Mucosa of descending colon (tissue), 3 donors: ENCODE results near the gene ERICH6B. TPM values are rescaled to one million over a fixed set of nuclear protein-coding genes. Genes with fewer than 3 reads are reported as not detected.
"Not testable (repeated sequence)": the region's sequence is repeated elsewhere in the genome, so short reads cannot be mapped to it uniquely, and the experiment has no call there.

Experiments used
- ATAC-seq: fragments of 200-7000 bp; cut with Tn5 transposase; one replicate; pipeline ENCODE4 v1.9.1; 2020; ENCODE audit warnings: mild to moderate bottlenecking, moderate library complexity
- DNase-seq, 3 donors: peaks; one replicate each; pipeline ENCODE4 v3.0.0-alpha.2; 2020
- H3K36me3 ChIP-seq: fragments of 200-600 bp; one replicate; pipeline ENCODE4 v1.8.0; 2021; ENCODE audit warnings: low read depth, mild to moderate bottlenecking
- H3K4me1 ChIP-seq: fragments of 200-600 bp; one replicate; pipeline ENCODE4 v1.8.0; 2021; ENCODE audit warnings: low read depth, mild to moderate bottlenecking
- H3K4me3 ChIP-seq: fragments of 200-600 bp; one replicate; pipeline ENCODE4 v1.8.0; 2021; ENCODE audit warnings: mild to moderate bottlenecking
- H3K9me3 ChIP-seq: fragments of 200-600 bp; one replicate; pipeline ENCODE4 v1.8.0; 2021; ENCODE audit warnings: mild to moderate bottlenecking
- CTCF ChIP-seq: fragments of 200-600 bp; IDR thresholded peaks from one replicate; pipeline ENCODE4 v1.8.0; 2022; ENCODE audit warnings: antibody characterized with exemption, mild to moderate bottlenecking
- intact Hi-C, 2 donors: fragments of 100-400 bp; cut with DNase I in 1 of 2; cut with micrococcal nuclease in 1 of 2; formaldehyde crosslinking; loops; one replicate each; pipeline versions ENCODE4 v1.11.0 to v1.11.1; 2022; cut with DNase I, micrococcal nuclease
- total RNA-seq, 3 donors: library from RNA; stranded (reverse); fragmentation: NEBNext Ultra II Directional in 2 of 3; extraction: Animal tissue kit (Norgen Biotek cat#: 25700) in 2 of 3; gene quantifications; one replicate each; pipeline versions ENCODE4 v1.2.1 to v1.2.4, GENCODE V29; 2021 to 2023
- donor health status: DM: no; HTN: no; CAD: no; lungs with moderate emphysema.
- donor health status: DM: no; HTN: no; CAD: no.
- donor health status: DM: no; HTN: yes; CAD: no.

Gene ERICH6B
- total RNA-seq, 3 donors from 2014 or later: not detected

GRCh38 chr13:45654633-45655349 lies 39.3 kb upstream of the ERICH6B start:
- Histone ChIP-seq H3K4me1 (no peaks in the 10 kb centered on the region), H3K9me3 (no peaks in the 10 kb centered on the region), H3K36me3 (no peaks in the 10 kb centered on the region), H3K4me3 (no peak overlapping the region)
- no peak for ATAC-seq
- no peak for DNase-seq
- intact Hi-C loops: no loop called here
- no peak for TF ChIP-seq CTCF

DNA sequence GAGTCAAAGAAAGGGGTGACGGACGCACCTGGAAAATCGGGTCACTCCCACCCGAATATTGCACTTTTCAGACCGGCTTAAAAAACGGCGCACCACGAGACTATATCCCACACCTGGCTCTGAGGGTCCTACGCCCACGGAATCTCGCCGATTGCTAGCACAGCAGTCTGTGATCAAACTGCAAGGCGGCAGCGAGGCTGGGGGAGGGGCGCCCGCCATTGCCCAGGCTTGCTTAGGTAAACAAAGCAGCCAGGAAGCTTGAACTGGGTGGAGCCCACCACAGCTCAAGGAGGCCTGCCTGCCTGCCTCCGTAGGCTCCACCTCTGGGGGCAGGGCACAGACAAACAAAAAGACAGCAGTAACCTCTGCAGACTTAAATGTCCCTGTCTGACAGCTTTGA lies 29.7 kb upstream of the ERICH6B start:
- H3K36me3 ChIP-seq, H3K4me3 ChIP-seq, H3K4me1 ChIP-seq, ATAC-seq, H3K9me3 ChIP-seq, intact Hi-C loops, DNase-seq: not testable (repeated sequence)

- H3K9me3 ChIP-seq, DNase-seq, ATAC-seq, H3K4me1 ChIP-seq, H3K36me3 ChIP-seq, intact Hi-C loops, H3K4me3 ChIP-seq: not testable (repeated sequence)
Observed at GRCh38 chr13:45642159-45642558, 26.6 kb upstream of the ERICH6B start.

GRCh38 chr13:45635291-45635690 lies 19.8 kb upstream of the ERICH6B start:
- intact Hi-C loops, DNase-seq, H3K4me3 ChIP-seq, H3K4me1 ChIP-seq, H3K9me3 ChIP-seq, ATAC-seq, H3K36me3 ChIP-seq: not testable (repeated sequence)

DNA sequence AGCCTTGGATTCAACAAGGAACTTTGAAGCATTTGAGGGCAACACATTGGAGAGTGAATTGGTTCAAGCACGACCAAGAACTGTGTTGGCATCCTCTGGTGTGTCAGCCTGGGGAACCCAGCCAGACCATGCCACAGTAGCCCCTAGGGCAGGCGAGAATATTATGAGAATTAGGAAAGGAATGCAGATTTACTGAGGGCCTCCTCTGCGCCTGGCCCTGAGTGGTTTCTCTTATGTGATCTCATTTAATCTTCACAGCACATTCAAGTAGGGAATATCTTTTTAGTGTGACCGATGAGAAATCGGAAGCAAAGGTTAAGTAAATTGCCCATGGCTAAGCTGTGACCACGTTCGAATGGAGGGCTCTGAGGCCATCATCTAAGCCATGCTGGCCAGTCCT lies 15.3 kb upstream of the ERICH6B start:
- TF ChIP-seq CTCF: no peak
- no peak overlapping the region for H3K4me3 ChIP-seq
- DNase-seq: no peak

DNA sequence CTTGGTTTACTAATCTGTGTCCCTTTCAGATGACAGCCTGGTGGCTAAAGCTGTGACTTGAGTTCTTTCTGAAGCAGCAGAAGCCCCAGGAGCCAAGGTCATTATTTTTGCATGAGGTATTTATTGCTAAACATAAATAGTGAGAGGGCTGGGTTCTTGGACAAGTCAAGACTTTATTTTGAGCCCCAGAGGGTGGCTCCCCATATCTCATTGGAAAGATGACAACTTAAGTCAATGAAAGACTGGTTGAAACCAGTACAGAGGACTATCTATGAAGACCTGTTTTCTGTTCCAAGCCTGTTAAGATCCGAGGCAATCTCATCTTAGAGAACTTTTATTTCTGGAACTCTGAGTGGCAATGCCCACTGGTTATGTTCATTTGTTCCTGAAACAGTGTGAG lies 14.4 kb upstream of the ERICH6B start:
- H3K36me3 ChIP-seq: no peaks in the 10 kb centered on the region
- no peak for DNase-seq
- H3K9me3 ChIP-seq: no peaks in the 10 kb centered on the region
- no peak for ATAC-seq
- H3K4me3 ChIP-seq: no peak overlapping the region
- intact Hi-C loops: no loop called here
- no peak for TF ChIP-seq CTCF
- H3K4me1 ChIP-seq: no peaks in the 10 kb centered on the region

More for the DNA sequence above, 15.3 kb upstream of the ERICH6B start:
- intact Hi-C loops: no loop called here
- H3K9me3 ChIP-seq: no peaks in the 10 kb centered on the region
- ATAC-seq: no peak
- no peaks in the 10 kb centered on the region for H3K36me3 ChIP-seq
- H3K4me1 ChIP-seq: no peaks in the 10 kb centered on the region

GRCh38 chr13:45628094-45628493 lies 12.6 kb upstream of the ERICH6B start:
- Histone ChIP-seq H3K4me3 (no peak overlapping the region), H3K36me3 (no peaks in the 10 kb centered on the region), H3K9me3 (no peaks in the 10 kb centered on the region), H3K4me1 (no peaks in the 10 kb centered on the region)
- TF ChIP-seq CTCF: no peak
- intact Hi-C loops: no loop called here
- ATAC-seq (no peak), DNase-seq (no peak)
